IMR-90 (cell line): ENCODE results near the gene CUL7. TPM values are rescaled to one million over a fixed set of nuclear protein-coding genes. Genes with fewer than 3 reads are reported as not detected.

Experiments
- ATAC-seq: fragments of 200-7000 bp; cut with Tn5 transposase; 2 replicates; pipeline ENCODE4 v1.9.1; 2020; ENCODE audit warnings: low read depth, mild to moderate bottlenecking, moderate library complexity
- BruUV-seq: library from RNA; stranded (reverse); fragments of 400-500 nt; replicated peaks from 2 replicates; lab custom pipeline; 2021; lab: Mats Ljungman, UMichigan
- CTCF ChIA-PET: fragments of 300-600 bp; formaldehyde crosslinking; extraction: SDS; loops from one replicate; lab custom pipeline; 2021; ENCODE audit warnings: antibody characterized with exemption; lab: Yijun Ruan, JAX
- POLR2A ChIA-PET: fragments of 300-600 bp; sonication (Branson Sonifier 250); formaldehyde crosslinking; loops from one replicate; lab custom pipeline; 2022; ENCODE audit warnings: antibody characterized with exemption; ENCODE audit not compliant: unreplicated experiment; lab: Charles Lee
- DNase-seq: peaks from one replicate; pipeline ENCODE4 v3.0.0; 2013
- H2AFZ ChIP-seq: replicated peaks from 2 replicates; pipeline ENCODE3; 2013; ENCODE audit warnings: low read length, mild to moderate bottlenecking; ENCODE audit not compliant: poor library complexity
- H2AK5ac ChIP-seq: 2 replicates; pipeline ENCODE4 v1.6.1; 2013; ENCODE audit warnings: low read depth, low read length, inconsistent platforms
- H2AK9ac ChIP-seq: replicated peaks from 2 replicates; pipeline ENCODE3; 2013; ENCODE audit warnings: mild to moderate bottlenecking, low read depth, low read length, moderate library complexity; ENCODE audit not compliant: poor library complexity
- H2BK120ac ChIP-seq: 2 replicates; pipeline ENCODE4 v1.6.1; 2013; ENCODE audit warnings: low read depth, low read length, inconsistent platforms
- H2BK15ac ChIP-seq: 3 replicates; pipeline ENCODE4 v1.6.1; 2013; ENCODE audit warnings: low read depth, low read length, inconsistent platforms
- H2BK20ac ChIP-seq: 2 replicates; pipeline ENCODE4 v1.6.1; 2013; ENCODE audit warnings: low read depth, mild to moderate bottlenecking, inconsistent platforms, low read length, moderate library complexity
- H2BK5ac ChIP-seq: 2 replicates; pipeline ENCODE4 v1.6.1; 2013; ENCODE audit warnings: mild to moderate bottlenecking, low read depth, low read length, inconsistent platforms; ENCODE audit not compliant: poor library complexity, severe bottlenecking
- H3K14ac ChIP-seq: replicated peaks from 2 replicates; pipeline ENCODE4 v1.6.1; 2013; ENCODE audit warnings: low read depth, low read length, inconsistent platforms
- H3K18ac ChIP-seq: 2 replicates; pipeline ENCODE4 v1.6.1; 2013; ENCODE audit warnings: low read depth, low read length, control low read depth
- H3K23ac ChIP-seq: 2 replicates; pipeline ENCODE4 v1.6.1; 2013; ENCODE audit warnings: low read depth, low read length, inconsistent platforms
- H3K27ac ChIP-seq: 2 replicates; pipeline ENCODE4 v1.5.1; 2013; ENCODE audit warnings: mild to moderate bottlenecking, control low read depth, low read length; ENCODE audit not compliant: insufficient read depth
- H3K27me3 ChIP-seq: 2 replicates; pipeline ENCODE4 v1.6.1; 2013; ENCODE audit warnings: low read length; ENCODE audit not compliant: control insufficient read depth, insufficient read depth
- H3K36me3 ChIP-seq: 2 replicates; pipeline ENCODE4 v1.6.1; 2013; ENCODE audit warnings: low read length, mixed read lengths; ENCODE audit not compliant: control insufficient read depth, insufficient read depth
- H3K4ac ChIP-seq: 2 replicates; pipeline ENCODE4 v1.6.1; 2013; ENCODE audit warnings: low read depth, low read length, inconsistent platforms
- H3K4me1 ChIP-seq: 2 replicates; pipeline ENCODE4 v1.6.1; 2013; ENCODE audit warnings: low read length, mixed read lengths; ENCODE audit not compliant: control insufficient read depth, insufficient read depth
- H3K4me2 ChIP-seq: 2 replicates; pipeline ENCODE4 v1.6.1; 2013; ENCODE audit warnings: low read depth, mild to moderate bottlenecking, control low read depth, low read length, moderate library complexity
- H3K4me3 ChIP-seq: 2 replicates; pipeline ENCODE4 v1.5.1; 2013; ENCODE audit warnings: low read depth, mild to moderate bottlenecking, control low read depth, low read length, moderate library complexity; ENCODE audit not compliant: insufficient read depth
- H3K56ac ChIP-seq: 2 replicates; pipeline ENCODE4 v1.6.1; 2013; ENCODE audit warnings: low read length, inconsistent platforms; ENCODE audit not compliant: insufficient read depth; ENCODE audit errors: extremely low read depth
- H3K79me1 ChIP-seq, 2 experiments: 2 replicates each; pipeline ENCODE4 v1.6.1; 2013; ENCODE audit warnings: low read length in 2 of 2, inconsistent platforms in 1 of 2, low read depth in 1 of 2
- H3K9ac ChIP-seq: 2 replicates; pipeline ENCODE4 v1.6.1; 2013; ENCODE audit warnings: low read depth, low read length, control low read depth
- H3K9me1 ChIP-seq: 2 replicates; pipeline ENCODE4 v1.6.1; 2013; ENCODE audit warnings: low read length, inconsistent platforms; ENCODE audit not compliant: insufficient read depth
- H3K9me3 ChIP-seq: 2 replicates; pipeline ENCODE4 v1.6.1; 2013; ENCODE audit warnings: low read length; ENCODE audit not compliant: control insufficient read depth, insufficient read depth
- H4K20me1 ChIP-seq: 2 replicates; pipeline ENCODE4 v1.6.1; 2013; ENCODE audit warnings: low read length, inconsistent platforms; ENCODE audit not compliant: insufficient read depth
- H4K5ac ChIP-seq: 2 replicates; pipeline ENCODE4 v1.6.1; 2013; ENCODE audit warnings: mild to moderate bottlenecking, low read depth, low read length, control low read depth
- H4K8ac ChIP-seq, 2 experiments: 2 replicates each; pipeline ENCODE4 v1.6.1; 2013; ENCODE audit warnings: low read depth in 2 of 2, low read length in 2 of 2, control low read depth in 1 of 2, inconsistent platforms in 1 of 2
- H4K91ac ChIP-seq: 2 replicates; pipeline ENCODE4 v1.6.1; 2013; ENCODE audit warnings: low read depth, low read length, inconsistent platforms; ENCODE audit not compliant: insufficient read depth
- BHLHE40 ChIP-seq: fragments of 150-350 bp; IDR thresholded peaks from 2 replicates; pipeline ENCODE4 v1.6.1; 2016; ENCODE audit warnings: mild to moderate bottlenecking, low read depth, low read length
- MAFK ChIP-seq: IDR thresholded peaks from 2 replicates; pipeline ENCODE4 v1.6.1; 2012; ENCODE audit warnings: low read depth, low read length, improper control_type of control experiment
- NFE2L2 ChIP-seq: fragments of 150-350 bp; IDR thresholded peaks from 2 replicates; pipeline ENCODE4 v1.6.1; 2016; ENCODE audit warnings: low read depth, mild to moderate bottlenecking, low read length
- RAD21 ChIP-seq: IDR thresholded peaks from 2 replicates; pipeline ENCODE4 v1.6.1; 2012; ENCODE audit warnings: low read length, improper control_type of control experiment
- RCOR1 ChIP-seq: IDR thresholded peaks from 2 replicates; pipeline ENCODE4 v1.6.1; 2012; ENCODE audit warnings: mild to moderate bottlenecking, low read length, improper control_type of control experiment; ENCODE audit not compliant: insufficient replicate concordance
- SMC3 ChIP-seq: fragments of 150-350 bp; IDR thresholded peaks from 2 replicates; pipeline ENCODE4 v1.6.1; 2016; ENCODE audit warnings: low read depth, mild to moderate bottlenecking, antibody characterized with exemption, low read length, moderate library complexity
- WGBS, 2 experiments: methylation state at CpG; one replicate each; pipeline versions ENCODE4 v1.1.5 to v1.1.7; 2013; ENCODE audit warnings: missing lambda C conversion rate in 2 of 2; ENCODE audit not compliant: insufficient read length in 1 of 2; ENCODE audit errors: extremely low coverage in 2 of 2; 5-methylcytosine and 5-hydroxymethylcytosine counted together
- dilution Hi-C: fragments of 300-500 bp; cut with HindIII; formaldehyde crosslinking; loops from one replicate; pipeline ENCODE4 v1.14.3; 2018; ENCODE audit warnings: low sequenced_read_pairs; ENCODE audit not compliant: unreplicated experiment
- in situ Hi-C: fragments of 300-500 bp; cut with MboI; formaldehyde crosslinking; loops from 3 replicates; pipeline ENCODE4 v1.14.3; 2019; ENCODE audit warnings: low sequenced_read_pairs, inconsistent platforms, mixed read lengths
- intact Hi-C: fragments of 100-400 bp; cut with micrococcal nuclease; formaldehyde crosslinking; loops from 2 replicates; pipeline ENCODE4 v1.10.0; 2022
- polyA plus RNA-seq, 3 experiments: library from polyadenylated mRNA; depleted of rRNA; stranded (reverse); fragments of >200 nt; gene quantifications; 2 replicates each; pipeline ENCODE4 v1.2.3, GENCODE V29; 2012; ENCODE audit warnings: low replicate concordance in 1 of 3
- total RNA-seq: library from RNA; depleted of rRNA; stranded (reverse); fragments of >200 nt; gene quantifications from 2 replicates; pipeline ENCODE4 v1.2.3, GENCODE V29; 2012
- TF ChIP-seq, protein P1 (sequence below): conservative IDR thresholded peaks from 2 replicates; pipeline ENCODE4 v1.5.1; 2012; ENCODE audit warnings: mild to moderate bottlenecking, low read depth, low read length, improper control_type of control experiment

Gene CUL7
- total and polyA plus RNA-seq, 2 of the 4 experiments (the other 2 are of a cell fraction): 38.0 to 39.3 TPM

DNA sequence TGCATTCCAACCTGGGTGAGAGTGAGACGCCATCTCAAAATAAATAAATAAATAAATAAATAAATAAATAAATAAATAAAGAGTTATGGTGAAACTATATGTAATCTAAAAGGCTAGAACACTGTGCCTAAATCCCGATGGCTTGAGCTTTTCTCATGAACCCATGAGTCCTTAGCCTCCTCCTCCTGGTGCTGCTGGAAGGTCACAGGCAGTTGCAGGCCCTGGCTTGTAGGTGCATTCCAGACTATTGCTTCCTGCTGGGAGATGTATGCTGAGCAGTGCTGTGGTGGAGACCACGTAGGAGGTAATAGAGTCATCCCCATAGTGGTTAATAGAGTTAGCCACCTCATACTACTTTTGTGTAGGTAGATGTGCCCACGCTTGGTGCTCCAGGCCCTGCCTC is 35.0 kb upstream of the CUL7 start:
- Histone ChIP-seq H3K27ac (no peak overlapping the region), H2AK9ac (peak overlapping the region; percentile 25), H3K23ac (peak overlapping the region; percentile 62; the same call in 1 of the 2 replicates), H3K27me3 (no peaks in the 10 kb centered on the region), H3K36me3 (no peaks in the 10 kb centered on the region), H3K14ac (no peak overlapping the region), H2BK5ac (no peak overlapping the region), H3K4me2 (no peak overlapping the region), H3K9me1 (peaks cover 13% of the 10 kb centered on the region), H4K91ac (no peak overlapping the region), H3K4ac (no peak overlapping the region), H3K9ac (no peak overlapping the region), H4K20me1 (peaks cover 72% of the 10 kb centered on the region), H3K18ac (no peak overlapping the region), H2AK5ac (no peak overlapping the region), H3K4me3 (no peak overlapping the region), H2BK20ac (no peak overlapping the region), H2BK15ac (no peak overlapping the region), H3K79me1 (peaks cover 46 to 92% of the 10 kb centered on the region in 2 experiments), H2BK120ac (no peak overlapping the region), H3K56ac (no peak overlapping the region), H3K9me3 (no peaks in the 10 kb centered on the region), H4K8ac (no peak overlapping the region), H4K5ac (no peak overlapping the region), H3K4me1 (peaks cover 31% of the 10 kb centered on the region), H2AFZ (peak overlapping the region; percentile 45)
- ChIA-PET CTCF (no interaction called here), POLR2A (no interaction called here)
- TF ChIP-seq BHLHE40 (no peak), SMC3 (no peak), RCOR1 (no peak), MAFK (no peak), NFE2L2 (no peak), RAD21 (no peak)
- TF ChIP-seq, protein P1, sequence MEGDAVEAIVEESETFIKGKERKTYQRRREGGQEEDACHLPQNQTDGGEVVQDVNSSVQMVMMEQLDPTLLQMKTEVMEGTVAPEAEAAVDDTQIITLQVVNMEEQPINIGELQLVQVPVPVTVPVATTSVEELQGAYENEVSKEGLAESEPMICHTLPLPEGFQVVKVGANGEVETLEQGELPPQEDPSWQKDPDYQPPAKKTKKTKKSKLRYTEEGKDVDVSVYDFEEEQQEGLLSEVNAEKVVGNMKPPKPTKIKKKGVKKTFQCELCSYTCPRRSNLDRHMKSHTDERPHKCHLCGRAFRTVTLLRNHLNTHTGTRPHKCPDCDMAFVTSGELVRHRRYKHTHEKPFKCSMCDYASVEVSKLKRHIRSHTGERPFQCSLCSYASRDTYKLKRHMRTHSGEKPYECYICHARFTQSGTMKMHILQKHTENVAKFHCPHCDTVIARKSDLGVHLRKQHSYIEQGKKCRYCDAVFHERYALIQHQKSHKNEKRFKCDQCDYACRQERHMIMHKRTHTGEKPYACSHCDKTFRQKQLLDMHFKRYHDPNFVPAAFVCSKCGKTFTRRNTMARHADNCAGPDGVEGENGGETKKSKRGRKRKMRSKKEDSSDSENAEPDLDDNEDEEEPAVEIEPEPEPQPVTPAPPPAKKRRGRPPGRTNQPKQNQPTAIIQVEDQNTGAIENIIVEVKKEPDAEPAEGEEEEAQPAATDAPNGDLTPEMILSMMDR: no peak
- dilution Hi-C loops: no loop called here
- ATAC-seq (no peak), DNase-seq (peak; percentile 13)
- in situ Hi-C loops: no loop called here
- BruUV-seq: no TSS peak
- WGBS, 2 experiments: no CpG with 5 or more reads among the region's 4 CpGs
- intact Hi-C loops: no loop called here
